HG02840 (cell line): ENCODE measurements around the gene CAMTA1.

Source experiments
- ATAC-seq: cut with Tn5 transposase; IDR thresholded peaks from one replicate; pipeline ENCODE4 v1.9.1; 2021; ENCODE audit warnings: mild to moderate bottlenecking, moderate library complexity, moderate number of reproducible peaks; ENCODE audit not compliant: unreplicated experiment, low FRiP score

The CAMTA1 gene

GRCh38 chr1:7810395-7810794 lies 1025.1 kb downstream of the CAMTA1 start:
- ATAC-seq = no peak

DNA sequence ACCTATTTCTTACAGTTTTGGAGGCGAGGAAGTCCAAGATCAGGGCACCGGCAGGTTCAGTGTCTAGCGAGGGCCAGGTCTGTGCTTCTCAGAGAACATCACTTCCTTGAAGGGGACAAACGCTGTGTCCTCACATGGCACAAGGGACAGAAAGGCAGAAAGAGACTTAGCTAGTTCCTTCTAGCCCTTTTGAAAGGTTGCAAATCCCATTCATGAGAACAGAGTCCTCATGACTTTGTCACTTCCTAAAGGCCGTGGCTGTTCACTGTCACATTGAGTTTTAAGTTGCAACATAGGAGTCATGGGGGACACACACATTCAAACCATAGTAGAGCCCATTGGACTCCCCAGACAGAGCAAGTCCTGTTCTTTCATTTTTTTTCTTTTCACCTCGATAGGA lies 1026.2 kb downstream of the CAMTA1 start:
- ATAC-seq = no peak

GRCh38 chr1:7813677-7814373 lies 1028.6 kb downstream of the CAMTA1 start:
- no peak for ATAC-seq
